ENCODE results near the gene USP5.

Gene USP5

DNA sequence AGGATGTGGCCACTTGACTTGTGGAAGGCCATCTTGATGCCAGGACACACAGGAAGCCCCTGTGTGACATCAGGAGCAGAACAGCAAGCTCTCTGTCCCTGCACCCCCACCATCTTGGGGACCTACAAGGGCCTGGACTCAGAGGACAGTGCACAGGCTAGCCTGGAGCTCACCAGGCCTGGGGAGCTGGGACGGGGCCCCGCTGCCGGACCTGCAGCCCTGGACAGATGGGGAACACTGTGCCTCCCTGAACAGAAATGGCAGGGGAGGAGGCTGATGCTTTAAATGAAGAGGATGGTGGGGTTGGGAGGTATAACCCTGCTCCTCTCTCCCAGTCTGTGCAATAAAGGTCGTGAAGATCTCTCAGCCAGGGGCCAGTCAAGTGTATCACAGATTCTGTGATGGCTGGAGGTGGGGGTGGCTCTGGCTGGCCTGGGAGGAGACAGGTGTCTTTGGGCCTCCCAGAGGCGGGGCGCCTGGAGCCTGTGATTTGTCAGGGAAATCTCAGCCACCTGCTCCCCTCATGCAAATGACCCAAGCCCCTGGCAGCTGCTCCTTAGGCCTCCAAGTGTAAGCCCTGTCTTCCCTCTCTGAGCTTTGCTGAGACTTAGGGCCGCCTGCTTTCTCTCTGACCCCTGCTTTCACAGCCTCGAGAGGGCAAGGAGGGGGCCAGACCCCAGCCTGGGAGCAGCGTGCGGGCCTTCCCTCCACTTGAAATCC lies 12.3 kb upstream of the USP5 start:
- FAIRE-seq (peak; percentile 97), DNase-seq (ENCODE audit: insufficient read length, low spot score) (peak; percentile 80)

DNA sequence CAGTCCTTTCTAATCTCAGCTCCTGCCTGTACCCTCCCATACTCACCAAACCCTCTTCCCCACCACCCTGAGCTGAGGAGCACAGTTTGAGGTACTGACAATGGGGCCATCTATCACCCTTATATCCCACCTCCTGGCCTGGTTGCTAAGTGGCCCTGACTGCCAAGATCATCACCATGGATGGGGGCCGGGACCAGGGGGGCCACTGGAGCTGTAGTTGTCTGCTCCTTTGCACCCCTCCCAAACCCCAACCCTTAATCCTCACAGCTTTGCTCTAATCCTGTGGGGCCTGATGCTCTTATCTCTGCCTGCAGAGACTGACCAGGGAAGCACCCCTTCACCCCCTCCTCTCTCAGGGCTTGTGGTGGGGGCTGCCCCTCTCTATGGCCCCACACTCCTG lies 11.6 kb upstream of the USP5 start:
- FAIRE-seq, result no peak
- no peak for DNase-seq (ENCODE audit: insufficient read length, low spot score)

DNA sequence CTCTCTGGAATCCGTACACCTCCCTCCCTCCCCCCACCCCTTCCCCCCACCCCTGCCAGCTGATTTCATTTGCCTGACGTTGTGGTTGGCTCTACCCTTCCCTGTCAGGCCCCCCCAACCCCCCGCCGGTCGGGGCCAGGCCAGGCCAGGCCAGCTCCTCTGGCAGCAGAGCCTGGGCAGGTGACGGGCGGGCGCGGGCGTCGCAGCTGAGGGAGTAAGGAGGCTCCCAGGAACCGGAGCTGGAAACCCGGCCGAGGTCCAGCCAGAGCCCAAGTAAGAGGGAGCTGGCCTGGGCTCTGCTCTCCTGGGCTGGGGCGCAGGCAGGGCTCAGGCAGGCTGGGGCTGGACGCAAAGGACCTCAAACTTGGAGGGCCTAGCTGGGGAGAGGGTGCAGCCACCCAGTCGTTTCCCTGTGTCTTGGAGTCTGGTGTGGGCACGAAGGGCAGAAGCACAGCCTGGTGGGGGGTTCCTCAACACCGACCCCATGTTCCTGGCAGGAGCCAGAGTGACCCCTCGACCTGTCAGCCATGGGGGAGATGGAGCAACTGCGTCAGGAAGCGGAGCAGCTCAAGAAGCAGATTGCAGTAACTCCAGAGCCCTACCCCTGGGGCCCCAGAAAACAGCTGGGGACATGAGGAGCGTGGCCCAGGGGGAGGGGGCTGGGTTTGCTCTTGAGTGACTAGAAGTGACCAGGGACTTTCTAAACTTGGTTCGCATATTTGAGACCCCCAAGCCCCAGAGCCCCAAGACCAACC lies 11.0 kb upstream of the USP5 start, which contains the start of gene GNB3:
Gene GNB3 (plus strand): TSS at position 165 of the 755 bp plus-strand sequence. CDS start 363 bp downstream, at position 528.
- DNase-seq (ENCODE audit: insufficient read length, low spot score), result no peak
- no peak for FAIRE-seq

DNA sequence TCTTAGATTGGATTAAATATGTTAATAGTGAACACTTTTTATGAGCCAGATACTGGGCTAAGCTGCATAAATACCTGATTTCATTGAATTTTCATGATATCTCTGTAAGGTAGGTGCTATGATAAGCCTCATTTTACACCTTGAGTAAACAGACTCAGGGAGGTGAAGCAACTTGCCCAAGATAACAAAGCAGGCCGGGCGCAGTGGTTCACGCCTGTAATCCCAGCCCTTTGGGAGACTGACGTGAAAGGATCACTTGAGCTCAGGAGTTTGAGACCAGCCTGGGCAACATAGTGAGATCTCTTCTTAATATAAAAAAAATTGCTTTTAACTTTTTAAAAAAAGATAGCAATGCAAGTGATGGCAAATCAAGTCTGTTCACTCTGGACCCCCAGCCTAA lies 9.9 kb upstream of the USP5 start:
- no peak for DNase-seq (ENCODE audit: insufficient read length, low spot score)
- no peak for FAIRE-seq

DNA sequence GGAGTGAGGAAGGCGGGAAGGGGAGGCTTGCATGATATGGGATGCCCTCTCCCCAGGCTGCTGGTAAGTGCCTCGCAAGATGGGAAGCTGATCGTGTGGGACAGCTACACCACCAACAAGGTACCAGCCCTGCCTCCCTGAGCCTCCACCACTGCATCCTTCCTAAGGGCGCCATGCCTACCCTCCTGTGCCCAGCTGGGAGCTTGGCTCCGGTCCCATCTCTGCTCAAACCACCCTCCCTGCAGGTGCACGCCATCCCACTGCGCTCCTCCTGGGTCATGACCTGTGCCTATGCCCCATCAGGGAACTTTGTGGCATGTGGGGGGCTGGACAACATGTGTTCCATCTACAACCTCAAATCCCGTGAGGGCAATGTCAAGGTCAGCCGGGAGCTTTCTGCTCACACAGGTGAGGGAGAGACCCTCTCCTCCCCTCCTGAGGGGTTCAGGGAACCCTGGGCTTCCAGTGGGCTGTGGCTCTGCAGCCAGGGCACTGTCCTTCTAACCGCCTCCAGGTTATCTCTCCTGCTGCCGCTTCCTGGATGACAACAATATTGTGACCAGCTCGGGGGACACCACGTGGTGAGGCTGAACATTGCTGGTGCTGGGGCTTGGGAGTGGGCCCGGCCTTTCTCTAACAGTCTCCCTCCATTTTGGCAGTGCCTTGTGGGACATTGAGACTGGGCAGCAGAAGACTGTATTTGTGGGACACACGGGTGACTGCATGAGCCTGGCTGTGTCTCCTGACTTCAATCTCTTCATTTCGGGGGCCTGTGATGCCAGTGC lies 8.6 kb upstream of the USP5 start:
- no peak for DNase-seq (ENCODE audit: insufficient read length, low spot score)
- no peak for FAIRE-seq

DNA sequence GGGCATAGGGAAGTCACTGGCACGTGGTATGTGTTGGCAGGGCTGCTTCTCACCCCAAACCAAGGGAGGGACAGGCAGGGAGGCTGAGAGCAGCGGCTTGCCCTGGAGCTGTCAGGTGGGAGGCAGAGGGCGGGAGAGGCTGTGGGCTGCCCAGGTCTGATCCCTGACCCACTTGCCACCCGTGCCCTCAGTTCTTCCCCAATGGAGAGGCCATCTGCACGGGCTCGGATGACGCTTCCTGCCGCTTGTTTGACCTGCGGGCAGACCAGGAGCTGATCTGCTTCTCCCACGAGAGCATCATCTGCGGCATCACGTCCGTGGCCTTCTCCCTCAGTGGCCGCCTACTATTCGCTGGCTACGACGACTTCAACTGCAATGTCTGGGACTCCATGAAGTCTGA lies 6.6 kb upstream of the USP5 start:
- DNase-seq (ENCODE audit: insufficient read length, low spot score) (no peak), FAIRE-seq (no peak)

DNA sequence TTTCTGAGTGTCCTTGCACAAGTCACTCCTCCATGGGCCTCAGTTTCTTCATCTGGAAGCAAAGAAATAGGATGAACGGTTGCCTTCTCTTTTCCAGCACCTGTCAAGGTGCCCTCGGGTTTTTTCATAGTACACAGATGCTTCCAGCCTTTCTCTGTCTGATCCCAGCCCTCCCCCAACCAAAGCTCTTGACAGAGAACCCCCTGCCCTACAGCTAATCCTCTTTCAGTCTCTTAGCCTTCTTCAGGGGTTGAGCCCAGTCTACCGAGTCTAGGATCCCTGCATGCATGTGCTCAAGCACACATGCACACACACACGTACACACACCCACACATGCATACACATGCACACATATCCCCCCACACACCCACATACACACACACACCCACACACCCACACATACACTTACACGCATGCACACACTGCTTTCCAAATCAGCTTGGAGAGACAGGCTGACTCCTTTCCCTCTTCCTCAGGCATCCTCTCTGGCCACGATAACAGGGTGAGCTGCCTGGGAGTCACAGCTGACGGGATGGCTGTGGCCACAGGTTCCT lies 5.6 kb upstream of the USP5 start:
- FAIRE-seq, result no peak

DNA sequence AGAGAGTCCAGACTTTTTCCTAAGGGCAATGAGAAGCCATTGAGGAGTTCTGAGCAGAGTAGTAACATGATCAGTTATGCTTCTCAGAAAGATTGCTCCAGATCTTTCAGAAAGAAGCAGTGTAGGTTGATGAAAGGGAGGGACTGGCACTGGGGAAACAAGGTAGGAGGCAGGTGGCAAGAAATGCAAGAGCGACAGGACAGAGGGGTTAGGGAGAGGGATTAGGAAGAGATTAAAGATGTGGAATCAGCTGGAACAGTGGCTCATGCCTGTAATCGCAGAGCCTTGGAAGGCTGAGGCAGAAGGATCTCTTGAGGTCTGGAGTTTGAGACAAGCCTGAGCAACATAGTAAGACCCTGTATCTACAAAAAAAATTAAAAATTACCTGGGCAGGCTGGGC lies 4.3 kb upstream of the USP5 start:
- FAIRE-seq (no peak), DNase-seq (ENCODE audit: insufficient read length, low spot score) (no peak)

More for the DNA sequence above, 5.6 kb upstream of the USP5 start:
- no peak for DNase-seq (ENCODE audit: insufficient read length, low spot score)

DNA sequence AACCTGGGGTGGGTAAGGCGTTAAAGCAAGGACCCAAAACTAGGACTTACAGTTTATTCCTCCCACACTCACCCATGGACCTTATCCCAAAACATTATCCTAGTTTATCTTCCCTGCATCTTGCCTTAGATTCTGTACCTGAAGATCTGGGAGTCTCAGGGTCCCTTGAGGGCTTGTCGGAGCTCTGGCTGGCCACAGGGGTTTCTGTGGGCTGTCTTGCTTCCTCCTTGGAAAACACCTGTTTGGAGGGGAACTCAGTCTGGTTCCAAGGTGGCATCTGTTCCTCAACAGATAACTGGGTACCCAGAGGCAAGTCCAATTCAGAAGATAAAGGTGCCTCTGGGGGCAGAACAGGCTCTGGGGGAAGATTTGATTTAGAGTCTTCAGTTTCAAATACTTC lies 2.5 kb upstream of the USP5 start:
- DNase-seq (ENCODE audit: insufficient read length, low spot score), result no peak
- peak; percentile 49 for FAIRE-seq

DNA sequence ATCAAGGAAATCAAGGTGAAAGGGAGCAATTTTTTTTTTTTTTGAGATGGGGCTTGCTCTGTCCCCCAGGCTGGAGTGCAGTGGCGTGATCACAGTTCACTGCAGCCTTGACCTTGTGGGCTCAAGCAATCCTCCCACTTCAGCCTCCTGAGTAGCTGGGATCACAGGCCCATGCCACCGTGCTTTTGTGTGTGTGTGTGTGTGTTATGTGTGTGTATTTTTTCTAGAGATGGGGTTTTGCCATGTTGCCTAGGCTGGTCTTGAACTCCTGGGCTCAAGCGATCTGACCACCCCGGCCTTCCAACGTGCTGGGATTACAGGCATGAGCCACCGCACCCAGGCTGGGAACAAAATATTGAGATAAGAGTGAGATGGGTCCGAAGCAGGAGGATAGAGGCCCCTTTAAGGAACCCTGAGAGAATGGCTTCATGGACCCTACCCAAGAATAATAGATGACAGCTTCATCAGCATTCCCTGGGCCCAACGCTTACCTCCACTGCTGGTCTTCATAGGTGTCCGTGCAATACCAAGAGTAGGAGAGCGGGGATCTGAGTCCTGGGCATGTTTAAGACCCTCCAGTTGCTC lies 1.9 kb upstream of the USP5 start:
- FAIRE-seq (no peak), DNase-seq (ENCODE audit: insufficient read length, low spot score) (no peak)

DNA sequence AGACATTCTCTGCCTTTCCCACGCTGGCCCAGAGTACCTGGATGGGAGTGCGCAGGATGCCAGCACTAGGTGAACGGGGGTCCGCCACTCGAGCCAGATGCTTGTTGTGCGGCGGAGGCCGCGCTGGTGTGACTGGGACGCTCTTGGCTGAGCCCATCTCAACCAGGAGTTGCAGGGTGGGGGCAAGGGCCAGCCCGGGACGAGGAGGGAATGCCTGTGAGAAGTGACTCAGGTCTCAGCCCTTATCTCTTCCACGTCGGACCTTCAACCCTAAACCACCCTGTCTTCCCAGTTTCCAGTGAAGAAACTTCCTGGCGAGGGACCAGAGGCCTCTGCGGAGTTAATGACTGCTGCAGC lies 1.2 kb upstream of the USP5 start:
- no peak for FAIRE-seq

DNA sequence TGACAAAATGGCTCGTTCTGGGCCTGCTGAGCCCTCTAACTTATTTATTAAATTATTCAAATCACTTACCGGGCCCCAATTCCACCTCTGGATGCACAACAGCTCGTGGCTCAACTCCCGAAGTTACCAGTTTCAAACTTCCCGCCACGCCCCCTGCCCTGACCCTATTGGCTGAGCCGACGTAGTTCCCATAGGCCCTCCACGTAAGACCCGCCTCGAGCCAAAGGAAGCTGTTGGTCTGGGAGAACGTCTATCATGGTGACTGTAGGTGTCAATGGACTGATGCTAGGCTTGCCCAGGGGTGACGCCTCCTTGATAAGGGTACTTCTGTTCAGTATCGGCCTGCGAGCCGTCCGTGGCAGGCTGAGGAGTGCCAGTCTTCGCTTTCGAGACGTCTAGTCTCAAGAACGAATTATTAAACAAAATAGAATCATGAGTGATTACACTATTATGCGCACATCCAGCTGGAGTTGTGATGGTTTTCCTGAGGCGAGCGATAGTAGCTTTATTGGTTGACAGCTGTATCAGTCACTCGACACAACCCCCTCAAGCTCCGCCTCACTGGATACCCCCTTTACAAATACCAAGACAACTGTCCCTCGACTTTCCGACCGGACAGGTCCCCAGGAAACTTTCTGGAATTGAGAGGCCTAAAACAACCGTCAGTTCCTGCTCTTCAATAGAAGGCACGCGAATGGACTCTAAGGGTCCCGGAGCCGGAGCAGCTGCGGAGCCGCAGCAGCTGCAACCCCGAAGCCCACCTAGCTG lies 613 bp upstream of the USP5 start, which contains the start of gene CDCA3:
Gene CDCA3 (minus strand): TSS at position 134 of the 768 bp plus-strand sequence. CDS start 334 bp downstream, outside the sequence.
- no peak for FAIRE-seq

More for the DNA sequence above, 1.2 kb upstream of the USP5 start:
- no peak for DNase-seq (ENCODE audit: insufficient read length, low spot score)

DNA sequence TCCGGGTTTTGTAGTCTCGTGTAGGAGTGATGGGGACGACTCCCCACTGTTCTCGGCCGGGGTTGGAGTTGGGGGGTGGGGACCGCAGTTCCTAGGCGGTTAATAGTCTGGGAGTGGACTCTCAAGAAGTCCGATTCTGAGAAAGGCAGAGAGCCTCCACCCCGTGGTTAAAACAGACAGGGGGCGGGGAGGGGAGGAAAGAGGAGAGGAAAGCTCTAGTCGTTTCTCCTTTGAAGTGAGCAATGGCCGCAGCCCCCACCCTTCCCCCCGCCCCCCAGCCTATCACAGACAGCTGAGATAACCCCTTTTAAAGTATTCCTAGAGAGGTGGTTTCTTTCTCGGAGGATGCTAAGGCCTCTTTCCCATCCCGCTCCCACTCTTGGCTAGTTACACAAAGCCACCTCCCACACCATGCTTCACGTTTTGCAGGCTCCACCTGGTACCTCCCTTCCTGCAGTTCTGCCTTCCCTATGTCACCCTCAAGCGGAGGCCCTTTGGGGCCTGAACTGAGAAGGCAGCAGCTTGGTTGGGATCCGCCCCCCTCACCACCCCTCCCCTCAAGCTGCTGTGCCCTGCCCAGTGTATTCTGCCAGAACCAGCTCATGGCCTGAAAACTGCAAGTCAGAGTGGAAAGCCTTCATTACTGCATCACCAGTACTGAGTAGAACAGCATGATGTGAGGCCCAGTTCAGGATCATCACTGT lies 853 bp downstream of the USP5 start:
- DNase-seq (ENCODE audit: insufficient read length, low spot score), result no peak
- FAIRE-seq, result peak; percentile 73

More for the DNA sequence above, 613 bp upstream of the USP5 start, which contains the start of gene CDCA3:
- DNase-seq (ENCODE audit: insufficient read length, low spot score), result peak; percentile 99

DNA sequence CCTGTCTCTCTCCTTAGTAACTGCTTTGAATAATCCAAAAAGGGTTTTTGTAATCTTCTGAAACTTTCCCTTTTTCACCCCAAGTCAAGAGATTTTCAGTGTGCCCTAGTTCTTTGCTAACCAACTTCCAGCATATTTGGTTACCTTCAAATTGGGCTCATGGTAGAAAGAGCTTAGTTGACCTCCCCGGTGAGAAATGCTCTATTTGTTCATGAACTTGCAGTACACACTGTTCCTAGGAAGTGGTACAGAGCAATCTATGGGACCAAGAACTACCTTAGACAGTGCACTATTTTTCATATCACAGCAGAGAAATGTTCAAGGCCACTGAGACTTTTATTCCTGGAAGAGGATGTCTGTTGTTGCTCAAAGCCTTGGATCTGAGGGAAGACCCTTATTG lies 1.7 kb downstream of the USP5 start:
- DNase-seq (ENCODE audit: insufficient read length, low spot score), result no peak
- no peak for FAIRE-seq

DNA sequence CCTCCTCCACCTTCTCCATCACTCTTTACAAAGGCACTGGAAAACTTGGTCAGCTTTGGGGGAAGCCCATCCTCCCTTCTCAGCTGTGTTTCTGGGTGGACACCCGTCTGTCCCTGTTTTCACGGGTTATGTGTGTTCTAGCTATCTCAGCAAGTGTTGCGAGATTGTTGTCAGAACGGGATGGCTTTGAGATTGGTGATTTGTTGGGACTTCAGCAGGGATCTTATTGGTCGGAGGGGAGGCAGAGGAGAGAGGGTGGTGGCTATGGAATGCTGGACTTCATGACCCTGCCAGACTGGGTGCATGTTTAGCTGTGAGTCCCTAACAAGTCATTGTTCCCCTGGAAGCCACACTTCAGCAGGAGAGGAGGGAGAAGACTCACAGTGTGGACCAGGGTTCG lies 2.1 kb downstream of the USP5 start:
- no peak for FAIRE-seq

DNA sequence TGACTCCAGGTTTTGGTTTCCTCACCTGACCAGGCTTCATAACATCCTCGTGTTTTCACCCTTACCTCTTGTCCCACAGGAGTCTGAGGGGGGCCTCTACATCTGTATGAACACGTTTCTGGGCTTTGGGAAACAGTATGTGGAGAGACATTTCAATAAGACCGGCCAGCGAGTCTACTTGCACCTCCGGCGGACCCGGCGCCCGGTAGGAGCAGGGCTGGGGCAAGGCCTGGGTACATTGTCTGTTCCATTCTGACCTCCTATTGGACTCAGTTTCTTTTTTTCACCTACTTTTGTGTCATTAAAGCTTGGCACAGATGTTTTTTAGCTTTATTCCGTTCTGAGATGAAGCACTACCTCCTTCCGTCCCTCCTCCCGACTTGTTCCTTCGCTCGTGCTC lies 3.4 kb downstream of the USP5 start:
- DNase-seq (ENCODE audit: insufficient read length, low spot score) (no peak), FAIRE-seq (no peak)

More for the DNA sequence above, 2.1 kb downstream of the USP5 start:
- DNase-seq (ENCODE audit: insufficient read length, low spot score), result no peak

DNA sequence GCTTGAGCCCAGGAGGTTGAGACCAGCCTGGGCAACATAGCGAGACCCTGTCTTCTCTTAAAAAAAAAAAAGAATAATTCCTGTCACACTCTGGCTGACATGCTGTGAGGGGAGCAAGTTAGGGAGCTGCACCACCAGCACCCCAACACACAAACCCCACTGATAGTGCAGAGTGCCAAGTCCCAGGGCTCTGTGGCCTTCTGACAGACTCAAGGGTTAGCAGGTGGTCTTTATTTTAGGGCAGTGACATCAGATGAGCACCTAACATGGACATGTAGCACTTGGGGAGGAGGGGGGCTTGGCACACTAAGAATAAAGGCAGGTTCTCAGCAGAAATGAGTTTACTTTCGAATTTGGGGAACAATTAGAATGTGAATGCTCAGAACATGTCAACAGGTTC lies 6.8 kb downstream of the USP5 start:
- DNase-seq (ENCODE audit: insufficient read length, low spot score) (no peak), FAIRE-seq (no peak)

DNA sequence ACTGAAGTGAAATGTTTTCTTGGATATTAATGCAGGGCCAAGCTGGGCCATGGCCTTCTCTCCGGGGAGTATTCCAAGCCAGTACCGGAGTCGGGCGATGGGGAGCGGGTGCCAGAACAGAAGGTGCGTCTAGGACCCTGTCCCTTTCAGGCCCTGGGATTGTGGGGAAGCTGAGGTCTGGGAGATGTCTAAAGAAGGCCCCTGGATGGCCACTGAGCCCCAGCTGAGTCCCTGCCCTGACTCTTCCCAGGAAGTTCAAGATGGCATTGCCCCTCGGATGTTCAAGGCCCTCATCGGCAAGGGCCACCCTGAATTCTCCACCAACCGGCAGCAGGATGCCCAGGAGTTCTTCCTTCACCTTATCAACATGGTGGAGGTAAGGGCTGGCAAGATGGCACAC lies 8.2 kb downstream of the USP5 start:
- FAIRE-seq, result no peak
- no peak for DNase-seq (ENCODE audit: insufficient read length, low spot score)

DNA sequence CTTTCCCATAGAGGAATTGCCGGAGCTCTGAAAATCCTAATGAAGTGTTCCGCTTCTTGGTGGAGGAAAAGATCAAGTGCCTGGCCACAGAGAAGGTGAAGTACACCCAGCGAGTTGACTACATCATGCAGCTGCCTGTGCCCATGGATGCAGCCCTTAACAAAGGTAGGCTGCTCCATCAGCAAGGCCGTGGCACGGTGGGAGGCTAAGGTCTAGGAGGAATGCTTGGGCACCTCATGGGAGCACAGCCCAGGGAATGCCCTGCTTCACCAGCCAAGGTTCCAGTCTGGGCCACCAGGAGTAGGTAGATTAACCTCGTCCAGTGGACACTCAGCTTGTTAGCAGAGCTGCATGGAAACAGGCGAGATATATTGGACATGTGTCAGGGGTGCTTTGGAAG lies 9.0 kb downstream of the USP5 start:
- FAIRE-seq, result no peak
- no peak for DNase-seq (ENCODE audit: insufficient read length, low spot score)
